Esophagus (tissue), 2 donors: ENCODE measurements around the gene TSG101. TPM values are rescaled to one million over a fixed set of nuclear protein-coding genes. Genes with fewer than 3 reads are reported as not detected.

ENCODE experiments used
- H3K27ac ChIP-seq, 2 donors: one replicate each; pipeline ENCODE4 v1.5.1; 2013; ENCODE audit warnings: low read depth in 2 of 2, mild to moderate bottlenecking in 2 of 2, inconsistent platforms in 1 of 2, low read length in 1 of 2, moderate library complexity in 1 of 2
- H3K27me3 ChIP-seq, 2 donors: one replicate each; pipeline ENCODE4 v1.6.1; 2013; ENCODE audit warnings: low read length in 2 of 2, control low read depth in 1 of 2, mild to moderate bottlenecking in 1 of 2; ENCODE audit not compliant: insufficient read depth in 2 of 2, control insufficient read depth in 1 of 2
- H3K36me3 ChIP-seq, 2 donors: one replicate each; pipeline ENCODE4 v1.6.1; 2013; ENCODE audit warnings: low read length in 1 of 2; ENCODE audit not compliant: control insufficient read depth in 2 of 2, insufficient read depth in 2 of 2
- H3K4me1 ChIP-seq, 2 donors: one replicate each; pipeline ENCODE4 v1.6.1; 2013; ENCODE audit warnings: low read length in 1 of 2; ENCODE audit not compliant: control insufficient read depth in 2 of 2, insufficient read depth in 2 of 2
- H3K4me3 ChIP-seq, 2 donors: one replicate each; pipeline ENCODE4 v1.5.1; 2013; ENCODE audit warnings: low read length in 2 of 2, mild to moderate bottlenecking in 2 of 2, low read depth in 1 of 2, moderate library complexity in 1 of 2
- H3K9me3 ChIP-seq, 2 donors: one replicate each; pipeline ENCODE4 v1.6.1; 2013; ENCODE audit warnings: mild to moderate bottlenecking in 2 of 2, low read depth in 1 of 2, low read length in 1 of 2, moderate library complexity in 1 of 2; ENCODE audit not compliant: control insufficient read depth in 2 of 2, insufficient read depth in 1 of 2
- WGBS, 2 donors: extraction: QIAGEN DNeasy Blood & Tissue Kit; methylation state at CpG; one replicate each; pipeline ENCODE4 v1.1.7; 2013; 5-methylcytosine and 5-hydroxymethylcytosine counted together
- polyA plus RNA-seq, 2 donors: library from polyadenylated mRNA; stranded (reverse); fragments of 200-250 nt; gene quantifications; one replicate each; pipeline ENCODE4 v1.2.3, GENCODE V29; 2013
- donor health status: healthy with polysubstance abuse.
- donor health status: Bipolar disorder and iron deficiency.

The TSG101 gene, protein sequence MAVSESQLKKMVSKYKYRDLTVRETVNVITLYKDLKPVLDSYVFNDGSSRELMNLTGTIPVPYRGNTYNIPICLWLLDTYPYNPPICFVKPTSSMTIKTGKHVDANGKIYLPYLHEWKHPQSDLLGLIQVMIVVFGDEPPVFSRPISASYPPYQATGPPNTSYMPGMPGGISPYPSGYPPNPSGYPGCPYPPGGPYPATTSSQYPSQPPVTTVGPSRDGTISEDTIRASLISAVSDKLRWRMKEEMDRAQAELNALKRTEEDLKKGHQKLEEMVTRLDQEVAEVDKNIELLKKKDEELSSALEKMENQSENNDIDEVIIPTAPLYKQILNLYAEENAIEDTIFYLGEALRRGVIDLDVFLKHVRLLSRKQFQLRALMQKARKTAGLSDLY
- 10 to 100 TPM; 41.9 to 60.0 TPM for polyA plus RNA-seq

DNA sequence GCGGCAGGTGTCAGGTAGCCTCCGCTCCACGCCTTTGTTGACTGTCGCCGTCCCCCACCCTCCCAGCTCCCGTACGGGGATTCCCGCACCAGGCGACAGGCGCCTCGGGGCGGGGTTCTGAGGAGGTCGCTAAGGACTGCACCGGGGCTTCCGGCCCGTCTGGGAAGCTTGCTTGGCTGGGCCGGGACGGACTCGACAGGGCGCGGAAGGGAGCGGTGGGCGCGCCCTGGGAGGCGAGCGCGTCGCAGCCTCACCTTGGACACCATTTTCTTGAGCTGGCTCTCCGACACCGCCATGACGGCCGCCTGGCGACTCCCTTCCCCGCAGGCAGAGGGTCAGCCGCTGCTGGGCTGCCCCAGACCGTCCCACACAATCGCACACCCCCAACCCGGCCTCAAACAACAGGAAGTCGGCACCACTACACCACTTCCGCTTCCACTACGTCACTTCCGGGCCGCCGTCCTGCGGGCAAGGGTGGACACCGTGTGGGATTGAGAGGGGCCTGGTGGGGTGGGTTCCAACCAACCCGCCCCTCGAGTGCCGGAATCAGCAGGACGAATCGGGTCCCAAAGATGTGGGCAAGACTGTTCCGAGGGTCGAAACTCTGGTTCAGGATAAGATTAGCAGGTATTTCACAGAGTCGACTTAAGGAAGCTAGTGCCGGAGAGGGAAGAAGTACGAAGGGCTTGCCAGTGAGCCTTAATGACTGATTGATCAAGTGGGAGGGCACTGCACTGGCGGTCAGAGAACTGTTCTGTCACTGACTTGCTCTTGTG lies at the start of gene TSG101:
Gene TSG101 (minus strand): TSS at position 422 of the 776 bp plus-strand sequence. CDS start 126 bp downstream, at position 296.
- H3K27ac ChIP-seq = peak within 1 kb of the TSS; percentile 96 to 98
- no peaks in the 10 kb centered on the region for H3K9me3 ChIP-seq
- peak within 1 kb of the TSS; percentile 90 to 92 for H3K4me3 ChIP-seq
- H3K4me1 ChIP-seq = peaks cover 0 to 3% of the 10 kb centered on the region in 2 donors
- 0 to 1% methylated on average over 43 to 57 of the region's 57 CpGs for WGBS, 2 donors
- H3K36me3 ChIP-seq = no peaks in the 10 kb centered on the region
- no peaks in the 10 kb centered on the region for H3K27me3 ChIP-seq

DNA sequence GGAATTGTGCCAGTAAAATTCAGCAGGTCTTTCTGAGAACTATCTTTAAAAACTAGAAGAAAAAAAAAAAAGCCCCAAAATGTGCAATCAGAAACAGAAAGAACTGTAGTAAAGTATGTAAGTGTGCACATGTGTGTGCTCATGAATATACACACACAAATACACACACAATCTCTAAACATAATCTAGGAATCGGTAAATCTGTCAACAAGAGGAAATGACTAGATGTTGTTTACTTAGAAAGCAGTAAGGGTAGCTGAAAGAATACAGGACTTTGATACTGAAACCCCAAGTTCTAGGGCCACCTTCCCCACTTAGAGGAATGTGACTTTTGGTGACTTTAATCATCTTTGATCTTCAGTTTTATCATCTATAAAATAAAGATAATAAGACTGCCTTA lies 48.6 kb upstream of the TSG101 start:
- H3K27ac ChIP-seq = no peak overlapping the region
- no peaks in the 10 kb centered on the region for H3K9me3 ChIP-seq
- H3K27me3 ChIP-seq = no peaks in the 10 kb centered on the region
- 73 to 78% methylated on average over 1 of the region's 1 CpG for WGBS, 2 donors
- H3K4me1 ChIP-seq = no peaks in the 10 kb centered on the region
- H3K36me3 ChIP-seq = peaks cover 3 to 5% of the 10 kb centered on the region in 2 donors
- H3K4me3 ChIP-seq = no peak overlapping the region

DNA sequence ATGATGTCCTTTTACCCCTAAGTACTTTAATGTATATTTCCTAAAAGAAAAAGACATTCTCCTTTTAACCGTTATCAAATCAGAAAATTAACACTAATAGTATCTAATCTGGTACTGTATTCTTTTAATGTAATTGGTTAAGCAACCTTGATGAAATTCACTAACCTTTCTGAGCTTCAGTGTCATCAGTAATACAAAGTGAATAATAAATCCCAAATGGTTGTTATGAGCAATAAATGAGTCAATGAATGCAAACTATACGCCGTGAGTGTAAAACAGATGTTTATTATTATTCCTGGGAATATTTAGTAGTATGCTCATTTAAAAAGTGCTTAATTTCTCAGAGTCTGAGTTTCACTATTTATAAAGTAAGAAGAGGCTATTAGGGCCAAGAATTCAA lies 40.3 kb upstream of the TSG101 start:
- Histone ChIP-seq H3K4me1 (no peaks in the 10 kb centered on the region), H3K36me3 (peaks cover 0 to 5% of the 10 kb centered on the region in 2 donors), H3K9me3 (no peaks in the 10 kb centered on the region), H3K4me3 (no peak overlapping the region), H3K27ac (no peak overlapping the region), H3K27me3 (no peaks in the 10 kb centered on the region)
- 89 to 90% methylated on average over 3 of the region's 3 CpGs for WGBS, 2 donors

DNA sequence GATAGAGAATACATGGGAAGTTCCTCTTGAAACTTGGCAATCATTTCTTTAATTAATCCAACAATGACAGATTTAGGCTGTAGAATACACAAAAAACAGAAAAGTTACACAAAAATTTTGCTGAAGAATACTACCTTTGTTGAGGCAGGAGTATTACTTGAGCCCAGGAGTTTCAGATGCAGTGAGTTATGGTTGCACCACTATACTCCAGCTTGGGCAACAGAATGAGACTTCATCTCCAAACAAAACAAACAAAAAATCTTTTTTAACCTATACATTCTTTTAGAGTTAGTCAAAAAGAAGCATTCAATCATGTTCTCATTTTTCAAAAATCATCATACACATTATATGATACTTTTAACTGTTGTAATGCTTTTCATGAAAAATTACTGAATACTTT lies 39.7 kb upstream of the TSG101 start:
- no peaks in the 10 kb centered on the region for H3K27me3 ChIP-seq
- H3K27ac ChIP-seq = no peak overlapping the region
- H3K4me1 ChIP-seq = no peaks in the 10 kb centered on the region
- H3K9me3 ChIP-seq = no peaks in the 10 kb centered on the region
- no peak overlapping the region for H3K4me3 ChIP-seq
- peaks cover 0 to 5% of the 10 kb centered on the region in 2 donors for H3K36me3 ChIP-seq

DNA sequence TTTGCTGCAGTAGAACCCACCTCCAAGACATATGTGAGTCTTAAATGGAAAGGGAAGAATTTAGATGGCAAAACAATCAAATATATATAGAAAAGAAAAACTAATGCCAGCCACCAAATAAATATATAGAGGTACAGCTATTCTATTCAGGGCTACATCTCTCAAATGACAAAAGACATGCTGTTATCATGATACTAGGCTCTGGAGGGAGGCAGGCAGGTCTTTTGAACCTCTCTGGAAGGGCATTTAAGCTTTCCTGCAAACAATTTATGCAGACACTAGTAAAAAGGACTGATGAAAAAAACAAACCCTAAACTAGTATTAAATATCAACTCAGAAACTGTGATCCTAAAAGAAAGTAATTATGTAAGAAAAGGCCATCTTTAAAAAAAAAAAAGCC lies 37.4 kb upstream of the TSG101 start:
- Histone ChIP-seq H3K4me1 (no peaks in the 10 kb centered on the region), H3K9me3 (no peaks in the 10 kb centered on the region), H3K36me3 (peaks cover 6% of the 10 kb centered on the region in 2 donors), H3K27me3 (no peaks in the 10 kb centered on the region), H3K4me3 (no peak overlapping the region), H3K27ac (no peak overlapping the region)

DNA sequence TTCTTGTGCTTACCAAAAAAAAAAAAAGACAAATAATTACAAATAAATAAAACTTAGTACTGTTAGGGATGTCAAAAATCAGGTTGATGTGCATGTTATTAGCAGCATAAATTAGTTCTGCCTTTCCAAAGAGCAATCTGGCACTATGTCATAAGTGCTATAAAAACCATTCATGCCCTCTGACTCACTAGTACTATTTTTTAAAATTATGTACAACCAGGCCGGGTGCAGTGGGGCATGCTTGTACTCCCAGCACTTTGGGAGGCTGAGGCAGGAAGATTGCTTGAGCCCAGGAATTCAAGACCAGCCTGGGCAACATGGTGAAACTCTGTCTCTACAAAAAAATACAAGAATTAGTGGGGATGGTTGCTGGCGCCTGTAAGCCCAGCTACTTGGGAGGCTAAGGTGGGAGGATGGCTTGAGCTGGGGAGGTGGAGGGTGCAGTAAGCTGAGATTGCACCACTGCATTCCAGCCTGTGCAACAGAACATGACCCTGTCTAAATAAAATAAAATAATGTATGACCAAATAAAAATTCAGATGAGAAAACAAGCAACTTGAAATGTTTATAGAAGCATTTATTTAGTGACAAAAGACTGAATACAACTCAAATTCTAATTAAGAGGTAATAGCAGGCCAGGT lies 36.5 kb upstream of the TSG101 start:
- Histone ChIP-seq H3K36me3 (peaks cover 6% of the 10 kb centered on the region in 2 donors), H3K4me3 (no peak overlapping the region)
- 86 to 90% methylated on average over 2 of the region's 2 CpGs for WGBS, 2 donors

DNA sequence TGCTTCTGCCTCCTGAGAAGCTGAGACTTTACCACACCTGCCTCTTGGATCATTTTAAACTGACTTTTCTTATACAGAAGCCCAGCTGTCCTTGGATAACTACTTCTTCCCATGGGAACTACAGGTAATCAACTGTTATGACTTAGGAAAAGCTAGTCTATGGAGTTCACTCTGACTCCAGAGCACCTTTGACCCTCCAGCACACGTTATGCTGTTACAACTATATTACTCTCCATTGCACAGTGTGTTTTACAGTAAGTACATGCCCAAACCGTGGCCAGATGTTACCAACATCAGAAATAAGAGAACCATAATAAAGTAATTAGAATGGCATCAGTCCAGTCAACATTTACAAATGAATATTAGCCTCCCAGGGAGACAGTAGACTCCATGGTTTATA lies 21.3 kb upstream of the TSG101 start:
- H3K4me1 ChIP-seq = no peaks in the 10 kb centered on the region
- peaks cover 0 to 7% of the 10 kb centered on the region in 2 donors for H3K36me3 ChIP-seq
- no peak overlapping the region for H3K27ac ChIP-seq
- WGBS, 2 donors = 77 to 80% methylated on average over 2 of the region's 2 CpGs
- no peaks in the 10 kb centered on the region for H3K27me3 ChIP-seq
- H3K9me3 ChIP-seq = no peaks in the 10 kb centered on the region
- H3K4me3 ChIP-seq = no peak overlapping the region

More for the DNA sequence above, 36.5 kb upstream of the TSG101 start:
- Histone ChIP-seq H3K4me1 (no peaks in the 10 kb centered on the region), H3K27me3 (no peaks in the 10 kb centered on the region), H3K9me3 (no peaks in the 10 kb centered on the region), H3K27ac (no peak overlapping the region)

DNA sequence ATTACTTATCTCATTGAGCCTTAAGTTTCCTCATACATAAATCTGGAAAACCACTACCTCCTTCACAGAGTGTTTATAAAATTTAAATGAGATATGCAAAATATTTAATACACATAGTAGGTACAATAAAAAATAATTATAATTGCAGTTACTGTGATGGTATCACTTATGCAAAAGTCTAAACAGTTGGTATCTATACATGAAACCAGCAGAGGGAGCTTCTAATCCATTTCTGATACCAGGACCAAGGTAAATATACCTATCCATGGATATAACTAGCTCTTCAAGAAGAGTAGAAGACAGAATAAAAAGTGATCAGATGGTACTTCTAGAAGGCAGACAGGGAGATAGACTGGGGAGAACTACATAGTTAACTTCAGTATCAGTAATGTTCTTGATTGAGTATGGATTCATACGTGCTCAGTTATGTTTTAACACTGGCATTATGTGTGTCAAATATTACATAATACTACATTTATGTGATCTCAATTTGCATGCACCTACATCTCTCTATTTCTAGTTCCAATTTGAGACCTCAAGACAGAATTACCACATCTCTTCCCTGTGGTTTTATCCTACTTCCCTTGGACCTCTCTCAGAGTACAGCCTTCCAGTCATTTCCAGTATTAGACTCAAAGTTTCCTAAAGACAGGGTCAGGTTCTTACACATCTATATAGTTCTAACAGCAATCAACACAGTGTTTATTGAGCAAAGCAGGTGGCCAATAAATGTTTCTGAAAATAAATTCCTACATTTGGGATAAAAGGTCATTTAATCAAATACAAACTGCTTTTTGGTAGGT lies 13.7 kb upstream of the TSG101 start:
- WGBS, 2 donors = 65 to 88% methylated on average over 1 of the region's 1 CpG

DNA sequence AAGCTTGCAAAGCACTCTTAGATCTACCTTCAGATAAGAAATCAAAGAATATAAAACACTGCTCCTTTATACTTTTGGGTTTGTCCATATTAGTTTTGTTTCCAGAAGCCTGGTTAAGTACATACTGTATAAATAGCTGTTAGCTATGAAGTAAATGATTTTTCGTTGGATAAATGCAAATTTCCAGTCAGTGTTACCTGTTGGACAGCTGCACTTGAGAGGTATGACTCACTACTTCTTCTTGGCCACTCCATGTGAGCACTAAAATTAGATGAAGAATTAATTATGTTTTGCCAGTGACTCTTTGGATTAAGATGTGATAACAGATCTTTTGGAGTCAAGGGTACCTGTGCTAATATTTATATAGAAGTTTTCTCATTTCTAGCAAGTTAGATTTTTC lies 9.5 kb upstream of the TSG101 start:
- H3K36me3 ChIP-seq = peaks cover 0 to 4% of the 10 kb centered on the region in 2 donors

More for the DNA sequence above, 13.7 kb upstream of the TSG101 start:
- Histone ChIP-seq H3K4me3 (no peak overlapping the region), H3K4me1 (no peaks in the 10 kb centered on the region), H3K27ac (no peak overlapping the region), H3K36me3 (peaks cover 0 to 7% of the 10 kb centered on the region in 2 donors), H3K9me3 (no peaks in the 10 kb centered on the region), H3K27me3 (no peaks in the 10 kb centered on the region)

More for the DNA sequence above, 9.5 kb upstream of the TSG101 start:
- 35 to 55% methylated on average over 1 of the region's 1 CpG for WGBS, 2 donors
- Histone ChIP-seq H3K27ac (no peak overlapping the region), H3K27me3 (no peaks in the 10 kb centered on the region), H3K9me3 (no peaks in the 10 kb centered on the region), H3K4me1 (no peaks in the 10 kb centered on the region), H3K4me3 (no peak overlapping the region)
